KG1 (cell line): Measurements from ENCODE around the gene TEPSIN.

Source experiments
- DNase-seq: peaks from one replicate; lab custom pipeline; 2025; lab: John Stamatoyannopoulos, UW

Gene TEPSIN

DNA sequence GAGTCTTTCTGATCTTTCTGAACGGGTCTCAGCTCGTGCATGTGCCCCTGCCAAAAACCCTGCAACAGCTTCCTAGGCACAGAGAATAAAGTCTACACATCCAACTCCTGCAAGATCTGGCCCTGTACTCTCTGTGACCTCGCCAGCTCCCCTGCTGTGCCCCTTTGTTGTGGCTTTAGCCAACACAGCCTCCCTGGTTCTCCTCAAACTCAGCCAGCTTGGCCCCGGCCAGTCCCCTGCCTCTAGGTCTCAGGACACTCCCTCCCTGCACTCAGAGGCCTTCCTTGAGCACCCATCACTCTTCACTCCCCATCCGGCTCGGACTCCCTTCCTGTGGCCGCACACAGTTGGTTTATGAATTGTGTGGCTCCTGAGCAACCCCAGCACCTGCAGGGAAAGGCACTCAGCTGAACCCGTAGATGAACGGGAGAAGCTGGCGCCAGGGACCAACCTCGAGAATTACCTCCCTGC lies 17.4 kb downstream of the TEPSIN start:
- no peak for DNase-seq

GRCh38 chr17:81219476-81220180 lies 19.2 kb downstream of the TEPSIN start:
- no peak for DNase-seq

DNA sequence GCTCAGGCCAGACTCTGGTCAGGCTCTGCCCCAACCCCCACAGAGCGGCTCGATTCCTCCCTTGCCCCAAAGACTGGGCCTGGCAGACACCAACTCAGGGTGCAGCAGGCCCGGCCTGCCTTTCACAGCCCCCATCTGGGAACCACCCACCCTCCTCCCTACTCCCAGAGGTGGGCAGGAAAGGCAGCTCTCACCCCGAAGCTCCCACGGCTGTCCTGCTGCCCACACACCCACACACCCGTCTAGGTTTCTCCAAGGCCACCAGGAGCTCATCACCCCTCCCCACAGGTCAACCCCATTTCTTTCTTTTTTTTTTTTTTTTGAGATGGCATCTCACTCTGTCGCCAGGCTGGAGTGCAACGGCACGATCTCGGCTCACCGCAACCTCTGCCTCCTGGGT lies 19.9 kb downstream of the TEPSIN start:
- no peak for DNase-seq

DNA sequence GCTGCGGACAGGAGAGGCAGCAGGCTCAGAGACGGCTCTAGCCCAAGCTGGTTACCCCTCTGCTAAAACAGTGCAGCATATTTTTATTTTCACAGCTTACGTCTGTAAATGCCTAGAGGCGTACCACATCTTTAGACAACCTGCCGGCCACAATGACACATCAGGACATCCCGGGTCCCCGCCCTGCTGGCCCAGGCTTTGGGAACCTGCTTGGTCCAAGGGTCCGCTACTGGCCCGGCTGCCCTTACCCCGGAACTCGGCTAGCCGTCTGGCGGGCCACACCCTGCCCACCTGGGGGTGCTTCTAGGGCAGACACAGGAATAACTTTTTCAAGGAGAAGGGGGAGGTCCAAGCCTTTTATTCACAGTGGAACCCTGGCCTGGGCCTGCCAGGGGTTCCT lies 20.4 kb downstream of the TEPSIN start:
- no peak for DNase-seq

GRCh38 chr17:81217491-81217890 lies 21.4 kb downstream of the TEPSIN start:
- no peak for DNase-seq

DNA sequence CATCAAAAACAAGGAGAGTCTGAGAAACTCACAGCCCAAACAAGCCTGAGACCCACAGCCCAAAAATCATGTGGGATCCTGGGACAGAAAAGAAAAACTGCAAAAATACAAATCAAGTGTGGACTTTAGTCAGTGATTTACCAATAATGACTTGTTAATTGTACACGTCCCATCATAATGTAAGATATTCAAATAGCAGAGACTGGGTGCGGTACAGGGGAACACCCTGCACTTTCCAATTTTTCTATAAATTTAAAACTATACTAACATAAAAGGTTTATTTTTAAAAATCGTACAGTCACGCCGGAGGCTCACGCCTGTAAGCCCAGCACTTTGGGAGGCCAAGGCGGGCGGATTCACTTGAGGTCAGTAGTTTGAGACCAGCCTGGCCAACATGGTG lies 24.9 kb downstream of the TEPSIN start:
- DNase-seq: no peak

DNA sequence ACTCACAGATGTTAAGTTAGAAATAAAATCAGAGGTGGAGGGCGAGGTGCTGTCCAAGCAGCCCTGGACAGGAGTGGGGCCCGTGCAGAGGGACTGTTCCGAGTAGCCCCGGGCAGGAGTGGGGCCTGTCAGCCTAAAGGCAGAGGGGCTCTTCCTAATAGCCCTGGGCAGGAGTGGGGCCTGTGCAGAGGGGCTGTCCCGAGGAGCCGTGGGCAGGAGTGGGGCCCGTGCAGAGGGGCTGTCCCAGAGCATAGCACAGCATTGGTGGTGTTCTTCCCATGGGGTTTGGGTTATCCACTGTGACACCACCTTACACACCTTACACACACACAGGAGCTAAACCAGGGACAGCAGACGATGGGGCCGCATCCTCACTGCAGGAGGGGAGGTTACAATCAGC lies 26.5 kb downstream of the TEPSIN start:
- no peak for DNase-seq

- no peak for DNase-seq
These were observed 28.0 kb downstream of the TEPSIN start for GRCh38 chr17:81210868-81211267.

- no peak for DNase-seq
These were observed 28.4 kb downstream of the TEPSIN start for GRCh38 chr17:81210466-81210865.

DNA sequence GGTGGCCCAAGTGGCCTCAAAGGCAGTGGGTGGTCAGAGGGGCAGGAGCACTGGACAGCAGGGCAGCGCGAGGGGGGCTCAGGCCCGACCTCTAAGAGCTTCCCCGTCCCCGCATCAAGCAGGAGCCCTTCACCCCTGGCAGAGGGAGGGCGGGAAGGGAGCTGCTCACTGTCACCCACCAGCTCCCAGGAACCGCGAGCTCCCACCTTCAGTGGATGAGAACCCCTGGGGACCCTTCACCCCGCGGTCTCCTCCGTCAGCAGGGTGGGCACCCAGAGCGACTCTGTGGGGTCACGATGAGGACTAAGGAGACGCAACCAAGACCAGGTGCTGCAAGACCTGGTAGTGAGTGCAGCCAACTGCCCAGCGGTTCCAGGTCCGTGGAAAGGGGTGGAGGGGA lies 29.7 kb downstream of the TEPSIN start:
- DNase-seq: no peak

DNA sequence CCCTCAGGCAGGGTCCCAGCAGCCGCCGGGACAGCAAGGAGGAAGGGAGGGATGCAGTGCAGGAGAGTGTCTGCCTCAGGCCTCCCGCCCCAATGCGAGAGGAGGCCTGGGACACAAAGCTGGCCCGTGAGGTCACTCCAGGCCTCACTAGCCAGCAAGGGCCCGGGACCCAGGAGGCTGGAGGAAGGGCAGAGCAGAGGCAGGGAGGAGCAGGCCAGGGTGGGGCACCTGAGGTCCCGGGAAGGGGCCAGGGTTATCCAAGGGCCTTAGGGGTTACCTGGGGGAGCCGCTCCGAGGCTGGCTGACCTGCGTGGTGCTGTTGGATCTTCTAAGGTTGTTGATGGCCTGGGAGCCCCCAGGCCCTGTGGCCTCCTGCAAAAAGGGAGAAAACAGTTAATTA lies 30.2 kb downstream of the TEPSIN start:
- no peak for DNase-seq

- DNase-seq: no peak
These were observed 31.0 kb downstream of the TEPSIN start for GRCh38 chr17:81207610-81208581.

GRCh38 chr17:81206657-81207056 lies 32.2 kb downstream of the TEPSIN start:
- DNase-seq: no peak

DNA sequence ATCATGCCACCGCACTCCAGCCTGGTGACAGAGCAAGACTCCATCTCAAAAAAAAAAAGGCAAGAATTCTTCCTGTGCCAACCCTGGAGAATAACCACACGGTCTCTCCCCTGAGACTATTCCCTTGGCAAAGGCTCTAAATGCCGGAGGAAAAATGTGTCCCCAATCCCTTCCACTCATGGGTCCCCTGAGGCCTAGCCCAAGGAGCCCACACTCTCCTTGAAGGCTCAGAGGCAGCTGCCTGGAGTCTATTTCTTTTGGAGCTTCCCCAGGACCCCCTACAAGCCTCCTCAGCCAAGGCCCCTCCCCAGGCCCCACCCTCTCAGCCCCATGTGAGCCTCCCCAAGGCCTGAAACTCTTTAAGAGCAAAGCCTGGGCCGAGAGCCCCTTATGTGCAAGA lies 32.7 kb downstream of the TEPSIN start:
- no peak for DNase-seq

DNA sequence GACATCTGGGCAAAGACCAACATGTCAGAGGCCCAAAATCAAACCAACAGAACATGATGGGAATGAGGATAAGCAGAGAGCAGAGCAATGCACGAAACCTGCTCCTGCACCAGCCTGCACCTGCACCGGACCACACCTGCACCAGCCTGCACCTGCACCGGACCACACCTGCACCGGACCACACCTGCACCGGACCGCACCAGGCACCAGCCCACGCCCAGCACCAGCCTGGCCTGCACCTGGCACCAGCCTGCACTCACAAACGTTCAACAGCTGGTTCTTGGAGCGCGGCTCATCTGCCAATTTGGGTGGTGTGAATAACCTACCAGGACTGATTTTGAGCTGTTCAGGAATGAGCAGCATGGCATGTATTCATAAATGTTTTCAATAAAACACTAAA lies 34.3 kb downstream of the TEPSIN start:
- no peak for DNase-seq

GRCh38 chr17:81203136-81203535 lies 35.7 kb downstream of the TEPSIN start:
- no peak for DNase-seq

- DNase-seq: no peak
These were observed 36.5 kb downstream of the TEPSIN start for GRCh38 chr17:81202318-81202717.

DNA sequence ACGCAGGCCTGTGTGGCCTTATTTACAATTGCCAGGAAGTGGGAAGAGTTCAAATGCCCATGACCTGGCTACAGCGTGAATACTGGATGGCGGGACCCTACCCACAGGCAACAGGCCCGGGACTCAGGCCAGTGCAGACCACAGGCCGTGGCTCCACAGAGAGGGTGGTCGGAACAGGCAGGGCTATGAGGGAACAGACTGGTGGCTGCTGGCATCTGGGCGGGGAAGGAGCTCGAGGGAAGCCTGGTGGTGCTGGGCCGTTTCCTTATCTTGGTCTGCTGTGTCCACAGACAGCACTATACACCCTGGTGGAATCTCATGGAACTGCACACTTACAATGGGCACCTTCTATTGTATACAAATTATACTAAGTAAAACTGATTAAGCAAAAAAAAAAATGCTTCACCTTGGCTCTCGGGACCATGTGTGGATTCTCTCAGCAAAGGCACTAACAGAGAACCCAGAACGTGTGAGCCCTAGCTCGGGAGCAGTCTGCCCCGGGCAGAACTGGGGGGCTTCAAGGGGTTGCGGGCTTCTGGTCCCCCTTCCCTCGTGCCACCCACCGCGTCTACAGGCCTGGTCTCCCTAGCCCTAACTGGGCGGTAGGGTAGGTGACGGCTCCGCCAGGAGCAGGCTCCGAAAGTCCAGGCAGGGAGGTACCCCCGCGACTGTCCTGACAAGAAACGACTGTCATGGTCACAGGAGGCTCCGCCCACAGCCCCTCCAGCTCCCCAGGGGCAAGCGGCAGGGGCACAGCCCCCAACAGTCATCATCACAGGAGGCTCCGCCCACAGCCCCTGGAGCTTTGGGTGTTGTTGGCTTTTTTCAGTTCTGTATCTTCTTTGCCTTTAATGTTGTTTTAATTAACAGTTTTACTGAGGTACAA lies 37.9 kb downstream of the TEPSIN start:
- DNase-seq: peak; percentile 3

- no peak for DNase-seq
These were observed 38.7 kb downstream of the TEPSIN start for GRCh38 chr17:81200201-81200600.

DNA sequence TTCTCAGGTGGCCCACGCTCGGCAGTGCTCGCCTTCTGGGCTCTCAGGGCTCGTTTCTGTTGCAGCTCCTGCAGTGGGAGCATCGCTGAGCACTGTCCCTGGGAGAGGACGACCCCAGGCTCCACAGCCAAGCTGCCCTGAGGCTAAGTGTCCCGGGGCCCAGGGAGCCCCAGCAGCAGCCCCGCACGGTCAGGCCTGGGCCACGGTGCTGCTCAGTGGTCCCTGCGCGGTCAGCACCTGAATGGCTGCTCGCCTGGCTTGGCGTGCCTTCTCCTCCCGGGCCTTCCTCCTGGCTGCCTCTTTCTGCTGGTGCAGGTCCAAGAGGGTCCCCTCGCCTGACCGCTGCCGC lies 39.4 kb downstream of the TEPSIN start:
- DNase-seq: no peak

DNA sequence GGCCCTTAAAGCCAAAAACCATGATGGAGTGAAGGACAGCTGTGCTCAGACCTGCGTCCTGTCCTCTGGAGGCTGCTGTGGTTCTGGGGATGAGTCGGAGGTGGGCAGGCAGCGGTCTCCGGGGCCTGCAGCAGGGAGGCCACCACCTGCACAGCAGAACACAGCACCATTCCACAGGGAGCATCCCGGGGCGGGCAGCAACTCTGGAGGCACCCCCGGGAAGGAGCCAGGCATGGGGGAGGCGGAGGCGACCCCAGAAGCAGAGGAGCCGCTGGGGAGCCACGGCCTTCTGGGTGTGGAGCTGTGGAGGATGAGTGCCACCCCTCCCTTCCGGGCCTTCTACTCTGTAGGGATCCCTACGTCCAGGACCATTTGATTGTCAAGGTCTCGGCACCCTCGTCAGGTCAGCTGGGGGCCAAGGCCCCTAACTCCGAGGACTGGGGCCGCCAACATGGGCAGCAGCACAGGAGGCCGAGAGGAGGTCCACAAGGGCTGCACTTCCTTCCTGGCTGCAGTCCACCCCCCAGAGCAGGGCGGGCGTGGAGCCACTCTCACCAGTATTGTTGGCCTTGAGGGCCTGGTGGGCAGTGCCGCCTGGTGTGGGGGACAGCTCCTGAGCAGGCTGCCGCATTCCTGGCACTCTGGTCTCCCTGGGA lies 39.9 kb downstream of the TEPSIN start:
- DNase-seq: no peak
